HTERT RPE-1 (cell line): ENCODE data around the gene PROK2.

Experiments used
- in situ Hi-C: fragments of 300-500 bp; cut with MboI; formaldehyde crosslinking; loops from 4 replicates; pipeline ENCODE4 v1.14.3; 2020; ENCODE audit warnings: low sequenced_read_pairs

The PROK2 gene

DNA sequence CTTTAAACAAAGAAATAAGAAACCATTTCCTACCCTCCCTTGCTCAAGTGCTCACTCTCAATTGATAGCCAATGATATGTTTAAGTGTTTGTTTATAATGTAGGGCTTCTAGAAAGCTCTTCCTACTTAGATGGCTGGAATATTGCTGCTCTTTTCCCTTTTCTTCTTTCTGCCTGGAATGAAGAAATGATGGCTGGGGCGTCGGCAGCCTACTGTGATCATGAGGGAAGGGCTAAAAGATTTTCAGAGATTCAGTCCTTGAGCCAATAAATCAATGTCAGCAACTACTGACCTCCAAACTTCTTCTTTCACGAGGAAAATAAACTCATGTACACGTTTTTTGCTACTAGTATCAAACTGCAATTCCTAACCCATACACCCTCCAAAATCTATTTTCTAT lies 33.3 kb downstream of the PROK2 start:
- in situ Hi-C loops = no loop called here

DNA sequence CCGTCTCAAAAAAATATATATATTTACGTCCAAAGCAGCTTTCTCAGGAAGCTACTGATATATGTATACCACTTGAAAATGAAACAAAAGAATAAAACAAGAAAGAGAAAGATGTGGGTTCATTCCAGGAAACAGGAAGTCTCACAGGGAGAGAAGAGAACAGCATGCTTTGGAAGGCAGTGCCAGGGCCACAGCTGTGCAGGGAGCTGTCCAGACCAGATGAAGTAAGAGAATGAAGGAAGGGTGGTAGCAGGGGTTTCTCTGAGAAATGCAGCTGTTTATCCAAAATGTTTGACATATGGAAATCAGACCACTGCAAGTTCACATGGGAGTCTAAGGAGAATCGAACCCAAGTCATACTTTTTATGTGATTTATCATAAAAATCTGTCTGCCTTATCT lies 40.2 kb downstream of the PROK2 start:
- in situ Hi-C loops = no loop called here

- in situ Hi-C loops = no loop called here
These were observed 42.3 kb downstream of the PROK2 start for GRCh38 chr3:71742621-71743020.

GRCh38 chr3:71734881-71735280 lies 50.1 kb downstream of the PROK2 start:
- in situ Hi-C loops = no loop called here

DNA sequence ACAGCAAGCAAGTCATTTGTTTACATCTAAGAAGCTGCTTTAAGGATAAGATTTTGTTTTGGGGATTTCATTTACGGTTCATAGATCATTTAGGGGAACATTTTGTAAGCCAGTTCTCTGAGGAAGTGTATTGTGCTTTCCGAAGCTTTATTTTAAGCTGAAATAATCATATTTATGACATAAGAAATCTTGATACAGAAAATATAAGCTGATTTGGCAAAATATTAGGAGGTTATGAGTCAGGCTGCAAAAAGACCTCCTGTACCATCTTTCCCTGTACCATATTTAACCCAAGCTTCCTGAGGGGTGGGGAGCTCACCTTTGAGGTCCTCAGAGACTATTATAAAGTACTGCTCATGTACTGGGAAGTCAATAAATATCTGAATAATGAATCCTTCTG lies 51.6 kb downstream of the PROK2 start:
- in situ Hi-C loops = no loop called here

- in situ Hi-C loops = no loop called here
These were observed 52.3 kb downstream of the PROK2 start for GRCh38 chr3:71732637-71733036.

DNA sequence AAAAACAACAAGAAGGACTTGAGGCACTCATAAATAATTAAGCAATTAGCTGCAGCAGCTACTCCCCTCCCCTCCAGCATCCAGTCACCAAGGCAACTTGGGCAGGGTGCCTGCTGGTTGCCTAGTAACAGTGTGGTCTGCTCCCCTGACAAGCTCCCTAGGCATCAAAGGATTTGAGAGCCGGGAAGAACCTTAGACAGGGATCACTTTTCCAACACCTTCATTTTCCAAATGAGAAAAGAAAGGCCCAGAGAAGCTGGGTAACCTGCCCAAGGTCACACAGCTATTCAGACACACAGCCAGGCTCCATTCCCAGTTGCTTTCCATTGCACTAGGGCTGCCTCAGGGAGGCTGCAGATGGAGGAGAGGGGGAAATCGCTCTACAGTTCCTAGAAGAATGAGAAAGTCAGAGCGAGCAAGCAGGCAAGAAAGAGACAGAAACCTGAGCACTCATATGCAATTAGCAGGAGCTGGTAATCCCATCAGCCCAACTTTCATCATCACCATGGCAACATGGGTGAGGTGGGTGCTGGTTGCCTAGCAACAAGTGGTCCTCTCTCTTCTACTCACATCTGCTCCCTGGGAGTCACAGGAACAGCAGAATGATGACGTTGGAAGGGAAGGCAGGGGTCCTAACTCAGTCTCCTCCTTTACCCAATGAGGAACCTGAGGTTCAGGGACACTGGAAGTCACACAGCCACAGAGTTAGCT lies 56.2 kb downstream of the PROK2 start:
- in situ Hi-C loops = no loop called here

GRCh38 chr3:71726146-71726545 lies 58.8 kb downstream of the PROK2 start:
- in situ Hi-C loops = no loop called here

GRCh38 chr3:71725271-71725991 lies 59.5 kb downstream of the PROK2 start, which contains the start of gene EIF4E3:
EIF4E3 (minus strand) TSS chr3:71725402; CDS start chr3:71725367, 35 bp downstream.
- in situ Hi-C loops = no loop called here

DNA sequence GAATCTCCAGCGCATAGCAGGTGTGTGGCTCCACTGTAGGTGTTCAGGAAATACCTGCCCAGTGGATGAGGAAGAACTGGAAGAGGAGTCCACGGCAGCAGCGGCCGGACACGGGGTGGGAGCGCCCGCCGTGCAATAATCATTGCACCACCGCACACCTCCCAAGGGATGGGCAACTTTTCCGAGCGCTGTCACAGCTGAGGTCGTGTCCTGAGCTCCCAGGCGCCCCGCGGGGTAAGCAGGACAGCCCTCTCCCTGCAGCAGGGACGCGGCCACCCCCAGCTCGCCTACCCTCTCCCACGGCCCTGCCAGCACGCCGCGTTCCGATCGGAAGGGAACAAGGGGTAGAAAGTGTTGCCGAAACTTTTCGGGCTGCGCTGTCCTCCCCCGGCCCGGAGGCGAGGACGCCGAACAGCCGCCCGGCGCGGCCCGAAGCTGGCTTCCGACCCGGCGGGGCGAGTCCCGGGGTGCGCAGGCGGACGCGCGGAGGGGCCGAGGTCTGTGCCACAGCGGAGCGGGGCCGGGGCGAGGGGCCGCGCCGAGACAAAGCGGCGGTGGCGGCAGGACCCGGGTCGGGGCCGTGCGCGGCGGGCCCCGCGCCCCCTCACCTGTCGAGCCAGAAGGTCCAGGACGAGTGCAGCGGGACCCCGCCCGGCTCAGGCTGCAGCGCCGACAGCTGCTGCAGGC lies 60.2 kb downstream of the PROK2 start:
- in situ Hi-C loops = no loop called here

DNA sequence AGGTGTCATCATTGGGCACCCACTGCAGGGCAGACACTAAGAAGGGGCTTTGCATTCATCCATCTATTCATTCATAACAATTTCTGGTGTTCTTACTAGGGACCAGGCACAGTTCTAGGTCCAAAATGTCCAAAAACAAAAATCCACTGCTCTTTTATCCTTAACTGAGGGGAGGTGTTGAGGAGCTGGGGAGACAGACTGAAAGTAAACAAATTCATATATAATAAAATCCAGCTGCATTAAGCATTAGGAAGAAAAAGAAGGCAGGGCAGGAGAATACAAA lies 60.8 kb downstream of the PROK2 start:
- in situ Hi-C loops = no loop called here

DNA sequence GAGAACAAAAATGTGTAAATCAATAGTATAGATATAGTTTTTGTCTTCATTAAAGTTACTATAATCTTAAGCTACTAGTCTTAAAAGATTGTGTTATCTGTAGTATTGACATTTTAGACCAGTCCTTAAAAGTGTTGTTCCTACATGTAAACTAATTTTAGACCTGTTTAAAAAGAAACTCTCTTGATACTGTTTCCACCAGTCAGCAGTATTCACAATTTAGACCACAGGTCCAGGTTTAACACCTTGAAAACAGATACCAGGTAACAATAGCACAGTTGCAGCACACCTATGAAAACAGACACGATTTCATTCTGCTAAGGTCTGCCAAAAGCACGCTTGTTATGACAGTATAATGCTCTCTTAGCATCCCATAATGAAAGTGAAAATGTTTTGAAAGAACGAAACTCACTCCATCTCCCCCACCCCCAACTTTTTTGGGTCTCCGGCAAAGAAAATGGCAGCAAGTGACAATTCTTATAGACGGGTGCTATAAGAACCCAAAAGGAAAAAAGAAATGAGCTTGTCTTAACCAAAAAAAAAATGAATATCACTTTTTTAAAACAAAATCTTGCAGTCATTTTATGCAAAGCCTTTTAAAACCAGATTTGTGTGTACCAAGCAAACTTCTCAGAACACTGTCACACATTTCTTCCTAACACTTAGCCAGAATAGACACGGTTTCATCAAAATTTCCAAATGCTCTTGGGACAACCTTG lies 61.3 kb downstream of the PROK2 start:
- in situ Hi-C loops = no loop called here

- in situ Hi-C loops = no loop called here
These were observed 62.3 kb downstream of the PROK2 start for GRCh38 chr3:71722693-71723092.
